GM21576 (cell line): Measurements from ENCODE around the gene SLC12A3.
A peak's percentile ranks its signal among the peaks of the same experiment; 100 is the strongest.
"Not testable (repeated sequence)": the region's sequence is repeated elsewhere in the genome, so short reads cannot be mapped to it uniquely, and the experiment has no call there.

Experiments used
- ATAC-seq: cut with Tn5 transposase; IDR thresholded peaks from one replicate; pipeline ENCODE4 v1.9.1; 2021; ENCODE audit warnings: mild to moderate bottlenecking, moderate library complexity; ENCODE audit not compliant: unreplicated experiment

The SLC12A3 gene

GRCh38 chr16:56918467-56919012 is 53.5 kb downstream of the SLC12A3 start:
- ATAC-seq, result no peak

- ATAC-seq, result no peak
Observed at GRCh38 chr16:56919099-56919800, 54.2 kb downstream of the SLC12A3 start.

GRCh38 chr16:56921571-56921970 is 56.6 kb downstream of the SLC12A3 start:
- no peak for ATAC-seq

GRCh38 chr16:56923481-56924091 is 58.6 kb downstream of the SLC12A3 start:
- ATAC-seq, result no peak

GRCh38 chr16:56927471-56927870 is 62.5 kb downstream of the SLC12A3 start:
- no peak for ATAC-seq

GRCh38 chr16:56929639-56930038 is 64.6 kb downstream of the SLC12A3 start:
- ATAC-seq, result no peak

GRCh38 chr16:56930486-56931270 is 65.7 kb downstream of the SLC12A3 start:
- ATAC-seq, result no peak

GRCh38 chr16:56931271-56931891 is 66.4 kb downstream of the SLC12A3 start:
- peak; percentile 35 for ATAC-seq

- ATAC-seq, result peak; percentile 85
Observed at GRCh38 chr16:56931892-56932720, 67.1 kb downstream of the SLC12A3 start, which contains the start of gene HERPUD1. TSS of gene HERPUD1 (plus strand) at chr16:56932142. CDS start at chr16:56932245, 103 bp downstream.

GRCh38 chr16:56932721-56933619 is 68.0 kb downstream of the SLC12A3 start:
- ATAC-seq, result no peak

GRCh38 chr16:56933828-56934598 is 69.0 kb downstream of the SLC12A3 start:
- no peak for ATAC-seq

GRCh38 chr16:56934599-56935145 is 69.7 kb downstream of the SLC12A3 start:
- ATAC-seq, result not testable (repeated sequence)

GRCh38 chr16:56935201-56935600 is 70.2 kb downstream of the SLC12A3 start:
- no peak for ATAC-seq

GRCh38 chr16:56936491-56936890 is 71.5 kb downstream of the SLC12A3 start:
- ATAC-seq, result no peak

- ATAC-seq, result no peak
Observed at GRCh38 chr16:56936950-56937349, 71.9 kb downstream of the SLC12A3 start.

- no peak for ATAC-seq
Observed at GRCh38 chr16:56938664-56939513, 73.9 kb downstream of the SLC12A3 start.

- ATAC-seq, result no peak
Observed at GRCh38 chr16:56939801-56940200, 74.8 kb downstream of the SLC12A3 start.
